SHP77 (cell line): ENCODE data around the gene PDE9A.
"Not testable (repeated sequence)": the region's sequence is repeated elsewhere in the genome, so short reads cannot be mapped to it uniquely, and the experiment has no call there.

ENCODE experiments used
- DNase-seq, 2 experiments: peaks; one replicate each; lab custom pipeline; 2025; lab: John Stamatoyannopoulos, UW

PDE9A gene

DNA sequence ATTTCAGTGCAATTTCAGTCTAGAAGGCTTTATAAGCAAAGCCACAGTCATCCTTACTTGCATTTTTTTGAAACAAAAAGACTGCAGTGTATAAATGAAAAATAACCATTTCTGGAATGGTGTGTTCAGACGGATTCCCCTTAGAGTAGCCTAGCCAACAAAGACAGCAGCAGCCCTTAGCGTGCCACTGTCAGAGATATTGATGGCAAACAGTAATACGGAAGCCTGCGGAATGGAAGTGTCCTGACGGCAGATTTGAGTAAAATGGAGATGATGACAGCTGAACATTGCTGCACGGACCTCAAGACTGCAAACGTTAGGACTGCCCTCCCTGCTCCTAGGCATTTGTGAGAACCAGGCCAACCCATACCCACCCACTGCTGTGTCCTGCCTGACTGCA is 54.7 kb downstream of the PDE9A start:
- no peak for DNase-seq

DNA sequence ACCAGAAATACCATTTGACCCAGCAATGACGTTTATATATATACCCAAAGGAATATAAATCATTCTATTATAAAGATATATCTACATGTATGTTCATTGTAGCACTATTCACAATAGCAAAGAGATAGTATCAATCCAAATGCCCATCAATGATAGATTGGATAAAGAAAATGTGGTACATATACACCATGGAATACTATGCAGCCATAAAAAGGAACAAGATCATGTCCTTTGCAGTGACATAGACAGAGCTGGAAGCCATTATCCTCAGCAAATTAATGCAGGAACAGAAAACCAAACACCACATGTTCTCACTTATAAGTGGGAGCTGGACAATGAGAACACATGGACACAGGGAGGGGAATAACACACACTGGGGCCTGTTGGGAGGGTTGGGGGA is 55.5 kb downstream of the PDE9A start:
- DNase-seq, result not testable (repeated sequence)

DNA sequence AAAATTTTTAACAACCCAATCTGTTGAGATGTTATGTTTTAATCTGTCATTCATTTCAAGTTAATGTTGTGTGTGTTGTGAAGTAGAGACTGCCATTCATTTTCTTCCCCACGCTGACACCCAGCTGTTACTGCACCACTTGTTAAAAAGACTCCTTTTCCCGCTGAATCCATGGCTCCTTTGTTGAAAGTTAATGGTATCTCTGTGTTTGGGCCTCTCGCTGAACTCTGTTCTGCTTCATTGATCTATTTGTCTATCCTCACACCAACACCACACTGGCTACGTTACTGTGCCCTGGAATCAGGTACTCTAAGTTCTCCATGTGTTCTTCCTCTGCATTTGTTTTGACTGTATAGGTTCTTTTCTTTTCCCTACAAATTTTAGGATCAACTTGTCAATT is 58.2 kb downstream of the PDE9A start:
- no peak for DNase-seq

DNA sequence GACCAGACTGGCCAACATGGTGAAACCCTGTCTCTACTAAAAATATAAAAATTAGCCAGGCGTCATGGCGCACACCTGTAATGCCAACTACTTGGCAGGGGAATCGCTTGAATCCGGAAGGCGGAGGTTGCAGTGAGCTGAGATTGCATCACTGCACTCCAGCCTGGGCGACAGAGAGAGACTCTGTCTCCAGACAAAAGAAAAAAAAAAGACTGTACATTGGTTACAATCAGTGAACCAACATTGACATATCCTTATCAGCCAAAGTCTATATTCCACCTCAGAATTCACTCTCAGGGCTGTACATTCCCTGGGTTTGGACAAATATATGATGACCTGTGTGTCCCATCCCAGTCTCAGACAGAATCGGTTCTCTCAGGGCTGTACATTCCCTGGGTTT is 62.0 kb downstream of the PDE9A start:
- DNase-seq, result not testable (repeated sequence)

DNA sequence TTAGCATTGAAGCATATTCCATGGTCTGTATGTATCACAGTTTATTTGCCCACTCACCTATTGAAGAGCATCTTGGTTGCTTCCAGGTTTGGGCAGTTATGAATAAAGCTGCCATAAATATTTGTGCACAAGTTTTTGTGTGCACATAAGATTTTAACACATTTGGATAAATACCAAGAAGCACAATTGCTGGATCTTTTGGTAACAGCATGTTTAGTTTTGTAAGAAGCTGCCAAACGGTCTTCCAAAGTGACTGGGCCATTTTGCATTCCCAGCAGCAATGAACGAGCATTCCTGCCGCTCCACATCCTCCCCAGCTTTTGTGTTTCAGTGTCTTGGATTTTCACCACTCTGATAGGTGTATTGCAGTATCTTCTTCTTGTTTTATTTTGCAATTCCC is 62.7 kb downstream of the PDE9A start:
- no peak for DNase-seq

DNA sequence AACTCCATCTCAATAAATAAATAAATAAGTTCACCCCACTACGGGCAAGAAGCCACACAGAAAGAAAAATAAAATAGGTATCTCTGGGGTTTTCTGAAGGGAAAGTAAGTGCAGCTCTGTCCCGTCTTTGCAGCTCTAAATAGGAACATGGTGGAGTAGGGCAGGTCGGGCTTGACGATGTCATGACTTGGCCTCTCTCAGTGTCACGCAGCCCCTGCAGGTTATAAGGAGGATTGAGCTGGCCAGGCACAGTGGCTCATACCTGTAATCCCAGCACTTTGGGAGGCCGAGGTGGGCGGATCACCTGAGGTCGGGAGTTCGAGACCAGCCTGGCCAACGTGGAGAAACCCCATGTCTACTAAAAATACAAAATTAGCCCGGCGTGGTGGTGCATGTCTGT is 67.1 kb downstream of the PDE9A start:
- DNase-seq, result not testable (repeated sequence)

DNA sequence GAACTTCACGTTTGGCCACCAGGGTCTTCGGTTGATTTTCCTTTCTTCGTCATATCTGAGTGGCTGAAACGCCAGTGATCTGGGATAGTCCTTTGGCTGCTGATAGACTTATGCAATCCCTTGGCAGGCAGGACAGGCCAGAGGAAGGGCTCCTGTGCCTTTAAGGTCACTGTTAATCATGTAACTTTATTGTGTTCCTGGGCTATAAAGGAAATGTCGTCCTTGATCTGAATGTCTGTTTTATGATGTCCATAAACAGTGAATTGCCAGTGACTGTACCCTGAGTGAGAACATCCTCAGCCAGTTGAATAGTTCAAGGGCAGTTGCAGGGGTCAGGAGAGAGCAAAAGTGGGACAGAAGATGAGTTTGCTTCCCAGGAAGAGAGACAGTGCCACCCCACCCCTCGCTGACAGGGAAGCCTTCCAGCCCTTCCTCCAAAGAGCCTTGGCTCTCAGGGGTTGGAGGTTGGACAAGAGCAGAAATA is 68.0 kb downstream of the PDE9A start:
- no peak for DNase-seq

DNA sequence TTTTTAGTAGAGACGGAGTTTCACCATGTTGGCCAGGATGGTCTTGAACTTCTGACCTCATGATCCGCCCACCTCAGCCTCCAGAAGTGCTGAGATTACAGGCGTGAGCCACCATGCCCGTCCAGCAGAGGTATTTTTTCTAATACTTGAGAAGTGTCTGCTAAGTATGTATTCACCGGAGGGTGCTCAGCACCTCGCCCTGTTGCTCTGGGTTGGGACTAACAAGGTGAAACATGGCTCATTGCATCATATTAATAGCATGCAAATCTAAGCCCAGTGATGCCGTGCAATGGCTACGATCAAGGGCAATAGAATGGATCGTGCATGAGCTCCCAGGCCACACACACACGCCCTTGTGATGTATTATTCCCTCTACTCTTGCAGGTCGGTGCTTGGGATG is 68.7 kb downstream of the PDE9A start:
- no peak for DNase-seq

DNA sequence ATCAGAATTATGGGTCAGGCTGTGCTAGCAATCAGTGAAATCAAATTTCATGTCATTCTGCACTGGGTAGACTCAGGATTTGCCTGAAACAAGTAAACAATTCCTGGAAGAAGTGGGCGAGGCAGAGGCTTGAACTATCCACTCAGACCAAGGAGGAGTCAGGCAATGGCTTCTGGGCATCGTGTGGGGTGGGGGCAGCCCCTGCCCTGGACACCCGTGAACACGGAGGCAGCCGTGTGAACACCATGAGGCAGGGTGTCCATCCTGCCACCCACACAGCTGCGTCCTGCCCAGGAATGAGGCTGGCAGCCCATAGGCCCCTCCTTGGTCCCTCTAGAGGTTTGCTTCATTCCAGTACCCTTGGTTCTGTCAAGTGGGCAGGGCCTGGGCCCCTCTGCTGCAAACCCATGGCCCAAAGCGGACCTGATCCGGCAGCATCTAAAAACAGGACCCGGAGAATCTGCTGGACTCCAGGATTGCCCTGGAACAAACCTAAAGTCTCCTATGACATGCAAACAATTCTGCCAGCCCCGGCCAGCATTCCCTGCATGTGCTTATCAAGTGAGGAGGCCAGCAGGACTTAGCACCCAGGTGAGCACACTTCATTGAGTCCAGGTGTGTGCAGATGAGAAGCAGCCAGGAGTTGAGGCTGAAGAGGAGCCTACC is 69.5 kb downstream of the PDE9A start:
- no peak for DNase-seq

DNA sequence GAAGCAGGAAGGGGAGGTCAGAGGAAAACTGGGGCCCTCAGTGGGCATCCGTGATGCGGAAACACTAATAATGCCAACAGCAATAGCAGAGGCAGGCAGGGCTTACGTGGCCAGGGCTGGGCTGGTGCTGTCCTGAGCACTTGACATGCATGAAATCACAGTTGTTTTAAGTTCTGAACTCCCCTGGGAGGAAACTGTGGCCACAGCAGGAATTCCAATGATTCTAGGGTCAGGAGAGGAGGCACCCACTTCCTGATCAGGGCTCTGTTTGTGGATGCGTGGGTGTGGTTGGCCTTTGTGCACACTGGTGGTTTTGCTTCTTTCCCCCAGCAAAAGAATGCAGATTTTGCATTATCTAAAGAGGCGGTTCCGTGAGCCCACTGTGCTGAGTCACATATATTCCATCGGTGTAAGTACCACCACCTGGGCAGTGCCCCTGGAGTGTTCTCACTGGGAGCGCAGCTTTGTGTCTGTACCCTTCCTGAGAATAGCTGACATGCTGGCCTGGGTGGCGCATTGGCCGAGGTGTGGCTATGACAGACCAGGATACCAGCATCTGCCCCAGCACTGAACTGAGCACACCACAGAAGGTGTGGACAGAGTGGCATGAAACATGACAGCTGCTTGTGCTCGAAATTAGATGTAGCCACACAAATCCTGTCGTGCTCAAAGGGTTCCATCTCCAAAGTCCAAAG is 71.0 kb downstream of the PDE9A start:
- no peak for DNase-seq

DNA sequence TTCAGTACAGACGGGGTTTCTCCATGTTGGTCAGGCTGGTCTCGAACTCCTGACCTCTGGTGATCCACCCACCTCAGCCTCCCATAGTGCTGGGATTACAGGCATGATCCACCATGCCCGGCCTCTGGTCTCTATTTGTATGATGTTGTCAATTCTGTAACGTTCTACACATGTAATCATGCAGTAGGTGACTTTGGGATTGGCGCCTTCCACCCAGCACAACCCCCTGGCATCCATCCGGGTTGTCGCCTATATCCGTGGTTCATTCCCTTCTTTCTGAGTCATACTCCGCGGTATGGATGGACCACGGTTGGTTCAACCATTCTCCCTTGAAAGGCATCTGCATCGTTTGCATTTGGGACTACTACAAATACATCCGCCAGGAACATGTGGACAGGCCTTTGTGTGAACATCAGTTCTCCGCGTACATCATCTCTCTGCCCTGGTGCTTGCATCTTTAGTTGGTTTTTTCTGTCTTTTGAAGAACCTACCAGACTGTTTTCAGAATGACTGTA is 72.1 kb downstream of the PDE9A start:
- DNase-seq, result no peak

DNA sequence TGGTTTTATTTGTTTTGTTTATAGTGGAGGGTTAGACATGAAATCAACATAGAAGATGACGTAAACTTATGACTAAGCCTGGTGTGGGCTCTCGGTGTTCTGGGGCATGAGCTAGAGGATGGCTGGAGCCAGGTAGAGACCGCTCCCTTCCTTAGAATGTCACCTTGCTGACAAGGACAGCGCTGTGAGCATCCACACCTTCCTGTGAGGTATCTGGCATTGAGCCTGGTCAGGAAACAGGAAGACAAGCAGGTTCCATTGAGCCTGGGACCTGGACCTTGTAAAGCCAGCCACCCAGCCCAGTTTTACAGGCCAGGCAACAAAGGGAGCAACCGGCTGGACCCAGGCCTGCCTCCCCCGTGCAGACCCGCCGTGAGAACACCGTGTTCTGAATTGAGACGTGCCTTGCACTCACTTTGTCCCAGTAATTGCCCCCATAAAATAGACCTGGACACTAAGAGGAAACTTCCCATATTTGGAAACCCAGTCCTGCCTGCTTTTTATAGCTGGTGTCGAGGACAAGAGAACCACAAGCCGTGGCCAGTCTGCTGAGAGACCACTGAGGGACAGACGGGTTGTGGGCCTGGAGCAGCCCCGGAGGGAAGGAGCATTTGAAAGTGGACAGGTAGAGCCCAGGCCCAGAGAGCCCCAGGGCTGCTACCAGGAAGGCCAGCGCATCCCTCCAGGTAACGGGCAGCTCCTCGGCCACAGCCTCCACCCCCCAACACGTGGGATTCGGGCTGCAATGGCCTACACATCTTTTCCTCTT is 78.0 kb downstream of the PDE9A start:
- DNase-seq, result no peak

DNA sequence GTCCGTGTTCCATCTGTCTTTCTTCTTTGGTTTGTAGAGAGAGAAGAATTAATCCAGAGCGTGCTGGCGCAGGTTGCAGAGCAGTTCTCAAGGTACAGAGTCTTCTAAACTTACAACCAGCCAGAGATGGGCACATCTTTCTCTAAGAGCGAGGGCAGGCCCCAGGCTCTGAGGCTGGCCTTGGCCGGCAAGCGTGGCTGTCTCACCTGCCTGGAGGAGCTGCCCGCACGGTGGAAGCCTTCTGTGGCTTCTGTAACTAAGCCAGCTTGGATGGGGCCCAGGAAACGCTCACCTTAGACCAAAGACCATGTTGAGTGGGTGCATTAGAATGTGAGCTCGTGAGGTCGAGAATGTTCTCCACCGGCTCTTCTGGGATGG is 78.6 kb downstream of the PDE9A start:
- no peak for DNase-seq

DNA sequence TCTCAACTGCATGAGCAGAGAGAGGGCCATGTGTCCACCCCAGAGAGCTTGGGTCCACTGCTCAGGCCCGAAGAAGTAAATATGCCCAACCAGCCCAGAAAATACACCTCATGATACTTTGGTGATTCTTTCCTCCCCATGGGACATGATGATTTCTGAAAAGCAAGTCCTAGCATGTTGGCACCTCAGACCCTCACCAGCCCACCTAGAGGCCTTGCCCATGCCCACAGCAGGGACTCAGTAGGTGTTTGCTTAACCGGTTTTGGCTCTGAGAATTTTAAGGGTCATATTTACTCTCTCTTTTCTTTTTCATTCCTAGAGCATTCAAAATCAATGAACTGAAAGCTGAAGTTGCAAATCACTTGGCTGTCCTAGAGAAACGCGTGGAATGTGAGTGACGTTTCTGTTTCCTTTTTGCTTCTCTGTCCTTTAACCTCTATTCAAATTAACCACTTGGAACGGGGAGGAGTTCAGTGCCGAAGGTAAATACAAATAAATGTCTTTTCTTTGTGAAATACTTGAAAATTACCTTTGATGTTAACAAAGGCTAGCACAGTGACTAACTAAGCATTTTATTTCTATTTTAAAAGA is 79.7 kb downstream of the PDE9A start:
- DNase-seq, result no peak

DNA sequence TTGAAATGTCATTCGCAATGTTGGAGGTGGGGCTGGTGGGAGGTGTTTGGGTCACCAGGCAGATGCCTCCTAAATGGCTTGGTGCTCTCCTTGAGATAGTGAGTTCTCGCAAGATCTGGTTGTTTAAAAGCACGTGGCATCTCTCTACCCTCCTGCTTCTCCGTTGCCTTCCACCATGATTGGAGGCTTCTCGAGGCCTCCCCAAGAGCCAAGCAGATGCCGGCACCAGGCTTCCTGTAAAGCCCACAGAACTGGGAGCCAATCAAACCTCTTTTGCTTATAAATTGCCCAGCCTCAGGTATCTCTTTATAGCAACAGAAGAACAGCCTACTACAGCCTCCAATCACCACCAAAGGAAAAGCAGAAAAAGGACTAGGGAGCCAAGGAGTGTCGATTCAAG is 80.5 kb downstream of the PDE9A start:
- DNase-seq, result no peak

DNA sequence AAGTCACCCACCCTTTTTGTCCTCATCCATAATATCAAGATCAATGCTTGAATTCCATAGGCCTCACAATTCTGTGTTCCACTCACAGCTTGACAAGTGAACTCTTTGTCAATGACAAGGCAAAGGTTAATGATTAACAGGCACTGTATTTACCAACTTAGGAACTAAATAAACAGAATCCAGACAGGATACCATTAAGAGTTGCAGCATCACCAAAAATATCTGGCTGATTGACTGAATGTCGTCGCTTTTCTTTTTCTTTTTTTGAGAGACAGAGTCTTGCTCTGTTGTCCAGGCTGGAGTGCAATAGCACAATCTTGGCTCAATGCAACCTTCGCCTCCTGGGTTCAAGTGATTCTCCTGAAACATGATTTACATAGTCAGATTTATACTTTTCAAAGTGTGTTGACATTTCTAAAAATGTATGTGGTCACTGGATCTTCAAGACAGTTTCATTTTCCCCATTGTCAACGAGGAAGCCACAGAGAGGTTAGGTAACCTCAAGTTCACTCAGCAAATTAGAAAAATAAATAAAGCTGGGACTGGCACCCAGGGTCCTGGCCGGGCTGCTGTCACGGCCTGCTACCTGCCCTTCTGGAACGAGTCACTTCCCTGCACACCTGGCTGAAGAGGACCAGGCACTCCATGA is 81.0 kb downstream of the PDE9A start:
- no peak for DNase-seq

DNA sequence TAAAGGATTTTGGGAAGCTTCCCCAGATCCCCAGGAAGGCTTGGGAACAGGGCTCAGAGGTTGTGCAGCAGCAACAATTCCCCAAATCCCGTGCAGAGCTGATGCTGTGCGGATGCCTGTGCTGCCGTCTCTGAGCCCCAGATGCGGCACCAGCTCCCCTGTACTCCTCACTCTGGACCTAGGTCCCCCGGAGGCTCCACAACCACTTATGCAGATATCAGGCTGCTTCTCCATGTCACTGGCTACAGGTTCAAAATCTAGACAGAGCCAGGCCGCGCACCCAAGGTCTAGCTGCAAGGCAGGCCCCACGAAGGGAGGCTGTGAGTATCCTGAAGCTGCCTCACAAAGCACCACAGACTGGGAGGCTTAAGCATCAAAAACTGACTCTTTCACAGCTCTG is 81.6 kb downstream of the PDE9A start:
- DNase-seq, result no peak

DNA sequence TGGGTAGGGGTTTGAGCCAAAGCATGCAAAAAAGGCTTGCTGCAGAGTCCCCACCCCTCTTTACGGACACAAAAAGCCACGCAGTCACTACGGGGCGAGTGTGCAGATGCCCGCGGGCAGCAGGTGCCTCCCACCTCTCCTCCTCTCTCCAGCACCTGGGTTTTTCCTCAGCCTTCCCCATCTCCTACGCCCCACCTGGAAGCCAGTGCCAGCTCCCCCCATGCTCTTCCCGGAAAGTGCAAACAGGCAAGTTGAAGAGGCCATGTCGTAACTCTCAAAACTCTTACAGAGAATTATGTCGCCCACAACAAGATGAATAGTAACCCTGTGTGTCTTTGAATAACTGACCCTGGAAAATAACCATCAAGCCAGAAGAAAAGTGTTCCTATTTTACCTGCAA is 82.5 kb downstream of the PDE9A start:
- no peak for DNase-seq

DNA sequence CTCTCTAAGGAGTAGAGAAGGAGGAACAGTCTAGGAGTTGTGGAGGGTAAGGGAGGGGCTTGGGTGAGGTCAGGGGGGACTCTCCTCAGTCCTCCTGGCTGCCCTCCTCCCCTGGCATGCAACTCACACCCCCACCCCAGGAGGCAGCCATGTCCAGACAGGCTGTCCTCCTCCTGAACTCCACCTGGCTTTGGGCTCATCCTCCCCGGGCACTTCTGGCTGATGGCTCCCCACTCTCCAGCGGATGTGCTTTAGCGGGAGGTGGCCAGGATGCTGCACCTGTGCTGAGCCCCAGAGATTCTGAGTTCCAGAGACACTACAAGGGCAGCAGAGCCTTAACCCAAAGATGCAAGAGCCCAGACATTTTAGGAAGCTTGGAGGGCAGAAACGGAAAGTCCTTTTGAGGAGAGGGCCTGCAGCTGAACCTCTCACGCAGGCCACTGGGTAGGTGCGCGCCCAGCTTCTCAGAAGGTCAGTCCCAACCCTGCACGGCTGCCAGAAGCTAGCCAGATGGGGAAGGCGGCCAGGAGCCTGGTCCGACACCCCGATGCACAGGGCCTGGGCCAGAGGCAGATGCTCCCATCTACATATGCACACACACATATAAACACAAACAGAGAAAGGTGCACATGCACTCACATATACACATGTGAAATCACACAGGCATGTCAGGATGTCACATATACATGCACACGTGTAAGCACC is 83.4 kb downstream of the PDE9A start:
- DNase-seq, result no peak

DNA sequence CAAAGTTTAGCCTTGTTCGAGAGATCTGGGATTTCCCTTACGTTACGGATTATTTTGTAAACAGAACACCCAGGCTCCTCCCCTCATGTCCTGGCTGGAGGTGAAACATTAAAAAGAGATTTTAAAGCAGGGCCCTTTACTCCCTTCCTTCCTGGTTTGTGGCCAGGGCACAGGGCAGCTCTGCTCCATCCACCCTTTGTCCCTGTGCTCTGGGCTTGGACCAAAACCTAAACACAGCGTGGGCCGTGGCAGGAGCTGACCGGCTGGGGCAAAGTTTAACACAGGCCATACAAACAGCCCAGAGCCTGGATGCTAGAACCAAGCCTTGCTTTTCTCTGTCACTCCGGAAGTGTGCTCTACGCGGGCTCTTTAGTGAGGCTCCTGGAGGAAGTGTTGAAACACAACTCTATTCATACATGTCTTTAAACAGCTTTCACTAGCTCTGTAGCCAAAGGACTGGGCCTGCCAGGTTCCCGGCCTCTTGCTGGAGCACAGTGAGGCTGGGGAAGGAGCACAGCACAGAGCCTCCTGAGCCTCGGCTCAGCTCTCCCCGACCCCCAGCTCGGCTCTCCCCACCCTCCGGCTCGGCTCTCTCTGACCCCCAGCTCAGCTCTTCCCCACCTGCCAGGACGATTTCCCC is 84.7 kb downstream of the PDE9A start:
- no peak for DNase-seq
